ENCODE measurements around the gene TEX47. TPM values are rescaled to one million over a fixed set of nuclear protein-coding genes. Genes with fewer than 3 reads are reported as not detected.

The TEX47 gene
- not detected in 2 replicates for total RNA-seq

DNA sequence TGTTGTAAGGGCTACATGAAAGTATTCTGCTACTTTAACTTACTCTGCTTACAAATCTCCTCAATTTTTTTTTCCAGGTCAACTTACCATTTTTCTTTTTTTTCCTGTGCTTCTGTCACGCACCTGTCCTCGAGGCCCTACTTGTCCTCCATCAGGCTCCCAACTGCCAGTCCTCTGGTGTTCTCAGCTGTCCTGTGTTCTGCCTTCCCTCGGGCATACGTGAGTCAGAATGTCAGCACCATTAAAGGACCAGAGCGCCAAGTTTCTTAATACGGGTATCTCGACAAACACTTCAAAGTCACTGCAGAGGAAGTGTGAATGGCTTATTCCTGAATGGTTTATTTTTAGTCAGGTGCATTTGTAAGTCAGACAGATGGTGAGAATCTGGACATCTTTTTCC lies at the start of gene TEX47:
TSS of gene TEX47 (minus strand) at position 185 of the 400 bp plus-strand sequence. CDS start 795 bp downstream, outside the sequence.
- Histone ChIP-seq H4K20me1 (ENCODE audit: insufficient read depth, low read length) (no peaks in the 10 kb centered on the region), H3K27me3 (ENCODE audit: insufficient read depth, low read length) (no peaks in the 10 kb centered on the region), H3K4me1 (ENCODE audit: insufficient read depth, low read length) (no peaks in the 10 kb centered on the region), H3K79me2 (ENCODE audit: insufficient read depth, low read length) (no peaks in the 10 kb centered on the region), H3K4me2 (ENCODE audit: insufficient read depth, low read length) (no peak within 1 kb of the TSS), H3K36me3 (ENCODE audit: insufficient read depth, low read length) (no peaks in the 10 kb centered on the region), H3K27ac (ENCODE audit: low read depth, low read length) (no peak within 1 kb of the TSS), H2AFZ (ENCODE audit: low read length) (no peak within 1 kb of the TSS), H3K4me3 (ENCODE audit: insufficient read depth, low read length) (no peak within 1 kb of the TSS), H3K9me3 (ENCODE audit: low read depth, low read length) (no peaks in the 10 kb centered on the region)
- no peak for DNase-seq (ENCODE audit: insufficient read length, low spot score, missing footprints)
- TF ChIP-seq, protein P1, sequence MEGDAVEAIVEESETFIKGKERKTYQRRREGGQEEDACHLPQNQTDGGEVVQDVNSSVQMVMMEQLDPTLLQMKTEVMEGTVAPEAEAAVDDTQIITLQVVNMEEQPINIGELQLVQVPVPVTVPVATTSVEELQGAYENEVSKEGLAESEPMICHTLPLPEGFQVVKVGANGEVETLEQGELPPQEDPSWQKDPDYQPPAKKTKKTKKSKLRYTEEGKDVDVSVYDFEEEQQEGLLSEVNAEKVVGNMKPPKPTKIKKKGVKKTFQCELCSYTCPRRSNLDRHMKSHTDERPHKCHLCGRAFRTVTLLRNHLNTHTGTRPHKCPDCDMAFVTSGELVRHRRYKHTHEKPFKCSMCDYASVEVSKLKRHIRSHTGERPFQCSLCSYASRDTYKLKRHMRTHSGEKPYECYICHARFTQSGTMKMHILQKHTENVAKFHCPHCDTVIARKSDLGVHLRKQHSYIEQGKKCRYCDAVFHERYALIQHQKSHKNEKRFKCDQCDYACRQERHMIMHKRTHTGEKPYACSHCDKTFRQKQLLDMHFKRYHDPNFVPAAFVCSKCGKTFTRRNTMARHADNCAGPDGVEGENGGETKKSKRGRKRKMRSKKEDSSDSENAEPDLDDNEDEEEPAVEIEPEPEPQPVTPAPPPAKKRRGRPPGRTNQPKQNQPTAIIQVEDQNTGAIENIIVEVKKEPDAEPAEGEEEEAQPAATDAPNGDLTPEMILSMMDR (IDR thresholded peaks at IDR 0.05; ENCODE audit: extremely low read depth, low read depth, low read length) = no peak

DNA sequence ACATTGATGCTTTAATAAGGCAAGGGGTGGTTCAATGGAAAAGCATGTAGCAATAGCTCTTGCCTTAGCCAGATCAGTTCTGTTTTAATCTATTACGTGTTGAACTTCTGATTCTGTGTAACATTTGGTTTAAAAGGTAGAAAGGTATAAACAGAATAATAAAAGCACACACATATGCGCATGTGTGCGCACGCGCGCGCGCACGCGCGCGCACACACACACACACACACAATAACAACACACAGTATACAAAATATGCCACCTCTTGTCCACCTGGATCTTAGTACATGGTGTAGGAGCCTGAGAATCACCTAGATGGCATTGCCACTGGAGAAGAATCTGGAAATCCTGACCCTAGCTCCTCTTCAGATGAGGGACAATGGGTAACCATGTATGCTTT lies 49.6 kb upstream of the TEX47 start:
- H4K20me1 ChIP-seq (ENCODE audit: insufficient read depth, low read length) = no peaks in the 10 kb centered on the region
- no peak overlapping the region for H3K4me2 ChIP-seq (ENCODE audit: insufficient read depth, low read length)
- DNase-seq (ENCODE audit: insufficient read length, low spot score, missing footprints) = peak; percentile 49
- no peaks in the 10 kb centered on the region for H3K27me3 ChIP-seq (ENCODE audit: insufficient read depth, low read length)
- H3K27ac ChIP-seq (ENCODE audit: low read depth, low read length) = no peak overlapping the region
- H2AFZ ChIP-seq (ENCODE audit: low read length) = no peak overlapping the region
- H3K79me2 ChIP-seq (ENCODE audit: insufficient read depth, low read length) = no peaks in the 10 kb centered on the region
- TF ChIP-seq, protein P1 (IDR thresholded peaks at IDR 0.05; ENCODE audit: extremely low read depth, low read depth, low read length) = no peak
- no peaks in the 10 kb centered on the region for H3K4me1 ChIP-seq (ENCODE audit: insufficient read depth, low read length)
- H3K36me3 ChIP-seq (ENCODE audit: insufficient read depth, low read length) = no peaks in the 10 kb centered on the region
- no peaks in the 10 kb centered on the region for H3K9me3 ChIP-seq (ENCODE audit: low read depth, low read length)
- no peak overlapping the region for H3K4me3 ChIP-seq (ENCODE audit: insufficient read depth, low read length)

DNA sequence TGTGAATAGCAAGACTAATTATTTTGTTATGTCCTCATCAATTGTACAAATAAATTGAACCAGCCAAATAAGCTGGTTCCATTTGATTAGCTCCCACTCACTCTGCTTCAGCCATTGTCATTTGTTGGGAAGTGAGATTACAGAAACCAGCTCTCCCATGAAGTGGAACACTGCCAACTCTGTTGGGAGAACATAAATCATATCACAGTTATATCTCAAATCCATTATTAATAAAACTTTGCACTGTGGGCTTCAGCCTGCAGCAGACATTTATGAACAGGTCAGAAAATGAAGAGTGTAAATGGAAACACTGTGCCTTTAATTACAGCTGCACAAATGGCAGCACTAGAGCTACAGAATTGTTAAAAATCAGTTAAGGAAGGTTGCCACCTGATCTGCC lies 46.7 kb upstream of the TEX47 start:
- Histone ChIP-seq H3K9me3 (ENCODE audit: low read depth, low read length) (no peaks in the 10 kb centered on the region), H3K36me3 (ENCODE audit: insufficient read depth, low read length) (no peaks in the 10 kb centered on the region), H3K4me2 (ENCODE audit: insufficient read depth, low read length) (no peak overlapping the region), H4K20me1 (ENCODE audit: insufficient read depth, low read length) (no peaks in the 10 kb centered on the region), H3K79me2 (ENCODE audit: insufficient read depth, low read length) (no peaks in the 10 kb centered on the region), H3K4me3 (ENCODE audit: insufficient read depth, low read length) (no peak overlapping the region), H2AFZ (ENCODE audit: low read length) (no peak overlapping the region), H3K4me1 (ENCODE audit: insufficient read depth, low read length) (no peaks in the 10 kb centered on the region), H3K27ac (ENCODE audit: low read depth, low read length) (no peak overlapping the region), H3K27me3 (ENCODE audit: insufficient read depth, low read length) (no peaks in the 10 kb centered on the region)
- no peak for DNase-seq (ENCODE audit: insufficient read length, low spot score, missing footprints)
- TF ChIP-seq, protein P1 (IDR thresholded peaks at IDR 0.05; ENCODE audit: extremely low read depth, low read depth, low read length) = no peak

DNA sequence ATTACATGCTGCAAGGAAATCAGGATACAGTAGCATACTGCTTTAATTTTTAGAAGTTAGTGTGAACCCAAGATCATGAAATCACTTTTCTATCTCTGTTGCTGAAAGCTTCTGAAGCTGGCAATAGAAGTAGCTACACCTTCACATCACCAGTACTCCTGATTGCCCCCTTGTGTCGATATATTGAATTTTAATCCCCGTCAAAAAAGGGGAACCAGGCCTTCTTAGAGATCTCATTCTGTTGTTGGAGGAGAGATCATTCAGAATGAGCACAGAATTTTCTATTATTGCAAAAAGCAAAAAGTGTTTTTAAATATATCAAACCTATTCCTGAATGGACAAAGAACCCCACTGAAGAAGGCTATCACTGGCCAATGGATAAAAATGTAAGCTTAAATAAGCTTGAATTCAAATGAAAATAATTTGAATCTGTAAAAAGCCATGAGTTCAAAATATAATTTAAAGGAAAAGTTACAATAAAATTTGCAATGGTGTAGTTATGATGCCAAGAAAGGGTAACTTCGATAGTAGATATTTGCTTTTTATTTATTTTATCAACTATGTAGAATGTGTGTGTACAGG lies 39.7 kb upstream of the TEX47 start:
- Histone ChIP-seq H3K79me2 (ENCODE audit: insufficient read depth, low read length) (no peaks in the 10 kb centered on the region), H3K4me2 (ENCODE audit: insufficient read depth, low read length) (no peak overlapping the region), H3K4me3 (ENCODE audit: insufficient read depth, low read length) (no peak overlapping the region), H3K9me3 (ENCODE audit: low read depth, low read length) (no peaks in the 10 kb centered on the region), H2AFZ (ENCODE audit: low read length) (no peak overlapping the region), H4K20me1 (ENCODE audit: insufficient read depth, low read length) (no peaks in the 10 kb centered on the region), H3K36me3 (ENCODE audit: insufficient read depth, low read length) (no peaks in the 10 kb centered on the region), H3K27me3 (ENCODE audit: insufficient read depth, low read length) (no peaks in the 10 kb centered on the region), H3K27ac (ENCODE audit: low read depth, low read length) (no peak overlapping the region), H3K4me1 (ENCODE audit: insufficient read depth, low read length) (no peaks in the 10 kb centered on the region)
- TF ChIP-seq, protein P1 (IDR thresholded peaks at IDR 0.05; ENCODE audit: extremely low read depth, low read depth, low read length) = peak; percentile 26
- no peak for DNase-seq (ENCODE audit: insufficient read length, low spot score, missing footprints)

Measured in osteoblast (primary cell).